GM19438 (cell line): Measurements from ENCODE around the gene ZNF516.

Source experiments
- ATAC-seq: cut with Tn5 transposase; IDR thresholded peaks from one replicate; pipeline ENCODE4 v1.9.1; 2021; ENCODE audit warnings: low read depth; ENCODE audit not compliant: unreplicated experiment

ZNF516 gene

DNA sequence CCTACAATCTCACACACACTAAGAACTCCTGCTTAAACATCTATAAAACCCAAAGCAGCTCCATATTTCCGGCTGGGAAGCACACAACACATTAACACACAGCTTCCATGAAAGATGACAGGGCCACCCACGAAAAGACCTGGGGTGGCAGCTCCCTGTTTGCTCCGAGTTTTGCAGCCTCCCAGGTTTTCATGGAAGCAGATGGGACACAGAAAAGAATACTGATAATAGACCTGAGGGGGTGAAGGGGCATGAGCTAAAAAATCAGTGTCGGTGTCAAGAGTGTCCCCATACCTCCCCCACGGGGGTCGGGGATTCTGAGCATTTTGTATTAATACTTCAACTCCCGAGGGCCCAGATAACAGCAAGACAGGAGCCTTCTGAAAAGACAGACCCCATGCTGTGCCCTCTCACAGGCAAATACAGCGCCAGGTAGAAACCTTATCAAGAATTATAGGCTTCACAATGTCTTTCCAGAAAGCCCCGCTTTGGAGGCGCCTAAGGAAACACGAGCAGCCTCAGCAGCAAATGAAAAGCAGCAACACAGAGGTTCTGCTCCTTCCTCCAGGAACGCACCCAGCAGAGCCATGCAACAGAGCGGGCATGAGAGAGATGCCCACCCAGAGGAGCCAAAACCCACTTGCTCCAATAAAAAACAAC is 50.5 kb downstream of the ZNF516 start:
- ATAC-seq, result no peak

DNA sequence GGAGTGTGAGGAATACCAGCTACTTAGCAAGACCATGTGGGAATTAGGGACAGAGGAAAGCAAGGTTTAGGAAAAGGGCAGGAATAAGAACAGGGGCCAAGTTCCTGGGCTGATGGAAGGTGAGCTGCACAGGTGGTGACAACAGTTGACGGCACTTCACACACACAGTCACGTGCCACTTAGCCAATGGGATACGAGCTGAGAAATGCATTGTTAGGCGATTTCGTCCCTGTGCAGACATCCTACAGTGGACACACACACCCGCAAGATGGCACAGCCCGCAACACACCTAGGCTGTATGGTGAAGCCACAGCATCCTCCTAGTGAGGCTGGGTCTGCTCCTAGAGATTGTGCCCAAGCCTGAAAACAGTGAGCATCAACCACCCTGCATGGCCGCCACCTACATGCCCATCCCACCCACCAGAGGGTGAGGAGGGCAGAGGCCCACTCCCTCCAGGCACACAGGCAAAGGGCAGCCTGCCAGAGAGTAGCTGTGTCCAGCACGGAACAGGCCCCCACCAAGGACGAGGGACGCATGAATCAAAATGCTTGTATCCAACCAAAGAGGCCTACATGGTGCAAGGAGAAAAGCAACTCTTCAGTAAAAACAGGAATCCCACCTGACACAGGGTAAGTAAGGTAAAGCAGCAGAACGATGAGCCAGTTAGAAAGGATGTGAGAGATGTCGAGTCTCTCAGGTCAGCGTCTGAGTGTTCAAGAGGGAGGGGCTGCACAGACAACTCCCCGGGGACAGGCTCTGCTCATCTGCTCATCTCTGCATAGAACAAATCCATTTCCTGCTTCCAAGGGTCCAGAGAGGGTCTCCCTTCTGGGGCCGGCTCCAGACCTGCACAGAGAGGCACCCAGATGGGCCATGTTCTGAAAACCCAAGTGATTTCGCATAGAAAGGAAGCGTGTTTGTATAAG is 51.3 kb downstream of the ZNF516 start:
- ATAC-seq, result no peak

DNA sequence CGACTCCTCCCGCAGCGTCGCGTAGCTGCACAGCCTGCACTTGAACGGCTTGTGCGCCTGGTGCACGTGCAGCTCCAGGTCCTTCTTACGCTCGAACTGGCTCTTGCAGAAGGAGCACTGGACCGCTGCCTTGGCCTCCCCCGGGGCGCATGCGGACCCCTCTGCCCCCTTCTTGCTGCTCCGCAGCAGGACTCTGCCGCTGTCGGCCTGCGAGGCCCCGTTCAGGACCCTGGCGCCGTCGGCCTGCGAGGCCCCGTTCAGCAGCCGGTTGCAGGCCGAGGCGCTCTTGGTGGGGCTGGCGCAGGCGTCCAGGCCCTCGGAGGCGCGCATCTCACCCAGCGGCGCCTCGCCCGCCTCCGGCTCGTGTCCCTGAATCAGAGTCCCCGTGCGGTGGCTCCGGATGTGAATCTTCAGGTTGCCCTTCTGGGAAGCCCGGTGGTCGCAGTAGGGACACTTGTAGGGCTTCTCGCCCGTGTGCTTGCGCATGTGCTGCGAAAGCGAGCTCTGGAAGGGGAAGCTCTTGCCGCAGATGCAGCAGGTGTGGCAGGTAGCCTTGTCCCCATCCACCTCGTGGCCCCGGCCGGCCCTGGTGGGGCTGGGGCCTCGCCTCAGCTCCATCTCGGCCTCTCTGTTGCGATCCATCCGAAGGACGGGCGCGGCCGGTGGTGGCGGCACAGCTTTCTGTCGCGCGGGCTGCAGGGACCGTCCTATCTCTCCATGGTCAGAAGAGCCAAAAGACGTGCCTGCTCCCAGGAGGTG is 52.5 kb downstream of the ZNF516 start:
- ATAC-seq, result no peak

DNA sequence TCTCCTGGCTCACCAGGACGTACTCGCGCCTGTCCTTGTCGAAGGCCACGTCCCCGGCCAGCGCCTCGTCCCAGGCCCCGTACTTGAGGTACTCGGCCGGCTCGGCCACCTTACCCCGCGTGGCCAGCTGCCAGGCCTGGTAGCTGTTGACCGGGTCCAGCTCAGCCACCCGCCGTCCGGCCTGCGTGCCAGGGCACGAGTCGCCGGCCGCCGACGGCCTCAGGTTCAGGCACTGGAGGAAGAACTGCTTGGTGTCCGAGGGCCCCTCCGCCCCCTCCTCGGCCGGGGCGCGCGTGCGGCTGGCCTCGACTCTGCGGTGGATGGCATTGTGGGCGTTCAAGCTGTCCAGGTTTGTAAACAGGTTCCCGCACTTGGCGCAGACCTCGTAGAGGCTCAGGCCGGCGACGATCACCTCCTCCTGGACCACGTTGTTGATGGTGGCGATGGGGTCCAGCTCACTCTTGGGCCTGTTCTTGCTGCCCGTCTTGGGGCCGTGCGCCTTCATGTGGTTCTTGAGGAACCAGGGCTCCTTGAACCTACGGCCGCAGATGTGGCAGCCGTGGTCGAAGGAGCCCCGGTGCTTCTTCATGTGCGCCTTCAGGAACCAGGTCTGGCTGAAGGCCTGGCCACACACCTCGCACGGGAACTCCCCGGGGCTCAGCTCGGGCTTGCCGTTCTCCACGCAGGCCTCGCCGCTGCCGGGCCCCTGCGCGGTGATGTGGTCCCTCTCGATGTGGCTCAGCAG is 53.2 kb downstream of the ZNF516 start:
- no peak for ATAC-seq

DNA sequence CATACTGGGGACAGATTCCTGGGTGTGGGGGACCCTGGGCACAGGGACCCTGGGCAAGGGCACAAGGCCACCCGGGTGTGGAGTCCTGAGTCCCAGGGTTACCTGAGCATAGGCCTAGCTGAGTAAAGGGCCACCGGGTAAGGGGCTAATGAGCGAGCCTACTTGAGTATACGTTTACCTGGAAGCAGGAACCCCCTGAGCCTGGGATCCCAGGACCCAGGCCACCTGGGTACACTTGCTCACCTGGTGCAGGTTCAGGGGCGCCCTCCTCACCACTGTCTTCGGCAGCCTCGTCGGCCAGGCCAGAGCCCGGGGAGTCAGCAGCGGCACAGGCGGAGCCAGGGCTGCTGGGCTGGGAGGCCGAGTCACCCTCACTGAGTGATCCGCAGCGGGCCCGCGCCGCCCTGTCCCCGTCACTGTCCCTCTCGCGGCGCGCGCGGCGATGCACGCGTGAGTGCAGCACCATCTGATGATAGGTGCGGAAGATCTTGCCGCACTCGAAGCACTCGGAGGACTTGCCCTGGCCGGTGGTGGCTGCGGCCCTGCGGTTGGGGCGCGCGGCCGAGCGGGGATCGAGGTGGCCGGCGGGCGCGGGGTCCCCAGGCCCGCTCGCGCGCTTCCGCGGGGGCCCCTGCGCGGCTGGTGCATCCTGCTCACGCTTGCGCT is 53.9 kb downstream of the ZNF516 start:
- no peak for ATAC-seq

DNA sequence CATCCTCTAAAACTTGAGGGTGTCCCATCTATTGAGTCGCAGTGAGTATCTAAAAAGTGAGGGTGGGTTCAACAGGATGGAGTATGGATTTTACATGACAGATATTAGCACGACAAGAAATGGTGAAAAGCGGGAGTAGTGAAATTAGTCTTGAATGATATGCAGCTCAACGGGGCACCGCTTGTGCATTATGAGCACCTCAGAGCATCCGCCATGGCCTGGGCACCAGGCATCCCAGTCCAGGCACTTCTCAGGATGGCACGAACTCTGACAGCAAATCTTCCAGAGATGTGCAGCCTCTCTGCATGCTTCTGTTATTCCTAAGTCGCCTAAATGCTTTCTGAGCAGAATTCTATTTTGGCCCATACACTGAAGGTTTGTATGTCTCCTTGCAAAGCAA is 57.1 kb downstream of the ZNF516 start:
- ATAC-seq, result no peak

DNA sequence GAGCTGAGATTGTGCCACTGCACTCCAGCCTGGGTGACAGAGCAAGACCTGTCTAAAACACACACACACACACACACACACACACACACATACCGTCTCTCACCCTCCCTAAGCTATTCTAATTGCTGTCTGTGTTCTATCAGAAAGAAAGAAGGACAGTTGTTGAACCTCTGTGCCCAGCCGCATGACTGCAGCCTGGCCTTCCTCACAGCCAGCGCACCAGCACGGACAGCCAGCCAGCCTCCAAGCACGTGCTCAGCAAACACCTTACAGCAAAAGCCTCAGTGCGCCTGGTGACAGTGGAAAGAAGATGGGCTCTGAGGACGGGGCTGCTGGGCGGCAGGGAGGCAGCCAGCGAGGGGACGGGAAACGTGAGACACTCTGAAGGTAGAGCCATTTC is 58.0 kb downstream of the ZNF516 start:
- ATAC-seq, result no peak

DNA sequence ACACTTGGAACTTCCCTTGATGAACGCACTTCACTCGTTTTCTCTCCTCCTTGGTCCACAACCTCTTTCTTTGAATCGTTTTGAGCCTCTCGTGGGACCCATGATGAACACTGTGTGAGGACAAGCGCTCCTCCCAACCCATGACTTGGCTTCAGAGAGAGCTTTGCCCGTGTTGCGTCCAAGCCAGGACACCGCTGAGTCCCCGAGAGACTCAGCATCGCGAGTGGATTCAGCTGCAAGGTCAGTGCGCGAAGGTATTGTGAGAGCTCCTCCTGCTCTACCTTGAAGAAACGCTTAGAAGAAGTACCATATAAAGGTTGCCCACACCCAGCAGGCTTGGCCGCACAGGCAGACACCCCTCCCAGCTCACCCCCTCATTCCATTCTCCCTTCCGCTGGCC is 58.7 kb downstream of the ZNF516 start:
- ATAC-seq, result no peak

DNA sequence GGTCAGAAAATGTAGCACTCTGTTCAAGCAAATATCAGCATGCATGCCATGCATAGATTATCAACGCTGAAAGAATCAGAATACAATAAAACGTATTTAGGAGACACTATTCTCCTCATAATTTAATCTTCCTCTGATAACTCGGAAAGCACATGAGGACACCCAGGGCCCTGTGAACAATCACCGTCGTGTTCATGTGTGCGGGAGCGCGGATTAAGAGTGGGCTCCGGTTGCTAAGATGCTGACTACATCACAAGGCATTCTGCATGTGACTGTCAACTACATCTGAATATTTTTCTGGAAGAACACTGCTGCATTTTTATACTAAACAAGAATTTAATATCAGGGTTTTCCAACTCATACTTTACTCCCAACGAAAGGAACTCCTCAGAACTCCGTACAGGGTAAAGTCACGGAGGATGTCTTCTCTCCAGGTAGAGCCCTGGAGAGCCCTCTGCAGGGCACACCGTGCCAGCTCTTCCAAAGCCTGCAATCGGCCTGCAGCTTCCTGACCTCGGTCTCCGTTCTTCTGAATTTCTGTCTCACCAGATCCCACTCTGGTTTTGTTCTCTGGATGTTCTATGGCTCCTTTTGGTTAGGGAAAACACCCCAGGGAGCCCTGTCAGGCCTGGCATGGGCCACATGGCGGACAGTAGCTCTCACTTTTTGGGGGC is 59.6 kb downstream of the ZNF516 start:
- ATAC-seq, result no peak

DNA sequence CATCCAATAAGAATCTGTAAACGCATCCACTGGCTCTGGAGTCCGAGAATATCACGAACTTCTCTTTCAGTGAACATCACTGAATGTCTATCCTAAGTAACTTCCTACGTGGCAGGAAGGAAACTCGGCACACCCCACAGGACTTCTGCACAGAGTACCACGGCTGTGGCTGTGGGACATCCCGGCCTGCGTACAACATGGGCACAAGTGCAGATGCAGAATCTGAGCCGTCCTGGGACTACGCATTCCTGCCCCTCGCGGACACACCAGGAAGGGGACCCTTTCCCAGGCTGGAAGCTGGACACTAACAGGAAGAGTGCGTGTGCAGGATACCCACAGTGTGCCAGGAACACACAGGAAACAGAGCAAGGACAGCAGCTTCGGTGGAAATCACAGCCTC is 60.6 kb downstream of the ZNF516 start:
- no peak for ATAC-seq

DNA sequence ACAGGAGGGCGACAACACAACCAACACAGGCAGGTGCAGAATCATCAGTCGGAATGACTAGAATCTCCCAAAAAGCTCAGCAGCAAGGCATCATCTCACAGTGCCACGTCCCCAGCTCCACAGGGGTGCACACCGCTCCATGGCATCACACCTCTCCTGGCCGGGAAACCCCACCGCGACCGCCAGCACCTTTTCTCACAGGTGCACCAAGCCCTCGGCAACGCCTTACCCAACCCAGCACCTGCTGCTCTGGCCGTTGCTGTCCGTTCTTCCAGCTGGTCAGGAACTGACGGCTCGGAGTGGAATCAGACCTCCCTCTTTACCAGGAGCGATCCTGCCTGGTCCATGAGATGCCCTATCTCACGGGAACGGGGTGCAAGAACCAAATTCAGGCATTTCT is 61.3 kb downstream of the ZNF516 start:
- ATAC-seq, result no peak

DNA sequence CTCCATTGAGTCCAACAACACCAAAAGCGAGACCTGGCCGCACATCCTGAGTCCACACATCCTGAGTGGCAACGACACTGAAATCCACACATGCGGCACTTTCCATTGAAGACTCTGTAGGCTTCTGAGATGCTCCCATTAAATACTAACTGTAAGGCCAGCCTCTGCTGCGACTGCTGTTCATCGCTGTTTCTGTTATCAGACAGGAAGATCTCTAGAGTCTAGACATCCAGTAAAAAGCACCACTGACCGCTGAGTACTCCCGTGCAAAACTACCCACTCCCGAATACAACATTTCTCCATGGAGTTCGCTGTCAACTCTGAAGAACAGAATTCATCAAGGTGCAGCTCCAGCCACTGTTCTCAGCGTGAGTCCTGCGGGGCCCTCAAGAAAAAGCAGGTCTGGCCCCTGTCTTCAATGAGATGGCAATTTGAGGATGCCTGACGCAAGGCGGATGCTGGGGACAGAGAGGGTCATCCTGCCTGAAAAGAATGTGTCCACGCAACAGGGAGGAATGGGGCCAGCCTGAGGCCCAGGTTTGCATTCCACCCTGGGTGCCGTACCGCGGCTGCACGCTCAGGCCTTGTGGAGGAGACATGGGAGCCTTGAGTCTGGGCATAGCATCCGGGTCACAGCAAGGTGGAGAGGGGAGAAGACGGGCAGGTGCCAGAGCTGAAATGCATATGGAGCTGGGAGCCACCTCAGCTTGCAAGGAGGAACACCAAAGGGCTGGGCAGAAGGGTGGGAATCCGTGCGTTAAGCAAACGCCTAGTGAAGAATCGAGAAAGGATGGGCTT is 61.9 kb downstream of the ZNF516 start:
- ATAC-seq, result no peak

DNA sequence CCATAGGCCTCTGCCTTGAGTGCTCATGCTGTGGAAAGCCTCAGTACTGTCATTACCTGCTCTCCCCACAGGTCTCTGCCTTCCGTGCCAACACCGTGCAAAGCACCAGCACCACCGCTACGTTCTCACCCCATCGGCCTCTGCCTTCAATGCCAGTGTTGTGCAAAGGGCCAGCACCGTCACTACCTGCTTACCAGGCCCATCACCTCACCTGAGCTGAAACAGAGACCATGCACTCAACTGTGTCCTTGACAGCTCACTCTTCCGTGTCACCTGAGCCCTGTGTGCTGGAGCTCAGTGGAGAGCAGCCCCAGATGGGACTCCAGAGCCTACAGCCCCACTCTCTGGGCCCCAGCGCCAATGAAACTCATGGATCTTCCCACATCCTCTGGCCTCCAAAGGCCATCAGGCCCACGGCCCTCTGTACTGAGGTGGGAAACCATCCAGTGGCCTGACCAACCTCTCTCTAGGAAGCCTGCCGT is 62.7 kb downstream of the ZNF516 start:
- ATAC-seq, result no peak

DNA sequence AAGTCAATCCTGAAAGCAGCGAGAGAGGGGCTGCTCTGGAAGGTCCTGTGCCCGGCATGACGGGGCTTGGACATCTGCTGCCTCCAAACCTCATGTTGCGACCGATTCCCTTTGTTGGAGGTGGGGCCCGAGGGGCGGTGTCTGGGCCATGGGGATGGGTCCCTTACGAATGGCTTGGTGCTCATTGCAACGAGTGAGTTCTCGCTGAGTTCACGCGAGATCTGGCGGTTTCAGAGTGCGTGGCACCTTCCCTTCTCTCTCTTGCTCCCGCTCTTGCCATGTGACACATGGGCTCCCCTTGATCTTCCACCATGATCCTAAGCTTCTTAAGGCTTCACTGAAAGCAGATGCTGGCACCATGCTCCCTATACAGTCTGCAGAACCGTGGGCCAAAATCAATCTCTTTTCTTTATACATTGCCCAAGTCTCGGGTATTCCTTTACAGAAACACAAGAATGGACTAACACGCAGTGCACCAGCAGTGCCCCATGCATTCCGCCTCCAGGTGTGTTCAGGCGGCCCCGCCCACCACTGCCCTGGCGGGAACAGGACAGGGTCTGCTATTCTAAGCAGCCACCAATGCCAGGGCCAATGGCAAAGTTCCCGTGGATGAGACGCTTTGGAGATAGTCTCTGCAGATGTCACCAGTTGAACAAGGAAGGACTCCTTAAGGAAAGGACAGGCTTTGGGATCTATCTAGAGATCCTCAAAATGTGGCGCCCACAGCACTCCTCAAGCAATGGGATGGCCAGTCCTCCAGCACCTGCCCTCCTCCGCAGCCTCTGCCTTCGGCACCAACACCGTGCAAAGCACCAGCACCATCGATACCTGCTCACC is 63.4 kb downstream of the ZNF516 start:
- ATAC-seq, result no peak

DNA sequence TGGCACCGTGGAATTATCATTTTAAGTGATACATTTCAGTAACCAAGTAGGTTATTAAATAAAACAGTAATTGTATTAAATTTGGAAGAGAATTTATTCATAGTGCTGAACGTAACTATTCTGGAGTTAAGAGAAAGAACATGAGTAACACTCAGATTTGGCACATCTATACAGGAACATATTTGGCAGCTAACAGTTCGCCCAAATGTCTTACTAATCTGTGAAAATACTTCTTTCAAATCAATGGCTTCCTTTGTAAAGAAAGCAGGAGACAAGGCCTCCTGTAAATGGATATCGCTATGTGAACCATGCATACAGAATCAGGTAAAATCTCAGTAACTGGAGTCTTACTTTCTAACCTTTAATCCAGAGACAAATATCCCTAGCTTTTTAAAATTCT is 64.4 kb downstream of the ZNF516 start:
- no peak for ATAC-seq

DNA sequence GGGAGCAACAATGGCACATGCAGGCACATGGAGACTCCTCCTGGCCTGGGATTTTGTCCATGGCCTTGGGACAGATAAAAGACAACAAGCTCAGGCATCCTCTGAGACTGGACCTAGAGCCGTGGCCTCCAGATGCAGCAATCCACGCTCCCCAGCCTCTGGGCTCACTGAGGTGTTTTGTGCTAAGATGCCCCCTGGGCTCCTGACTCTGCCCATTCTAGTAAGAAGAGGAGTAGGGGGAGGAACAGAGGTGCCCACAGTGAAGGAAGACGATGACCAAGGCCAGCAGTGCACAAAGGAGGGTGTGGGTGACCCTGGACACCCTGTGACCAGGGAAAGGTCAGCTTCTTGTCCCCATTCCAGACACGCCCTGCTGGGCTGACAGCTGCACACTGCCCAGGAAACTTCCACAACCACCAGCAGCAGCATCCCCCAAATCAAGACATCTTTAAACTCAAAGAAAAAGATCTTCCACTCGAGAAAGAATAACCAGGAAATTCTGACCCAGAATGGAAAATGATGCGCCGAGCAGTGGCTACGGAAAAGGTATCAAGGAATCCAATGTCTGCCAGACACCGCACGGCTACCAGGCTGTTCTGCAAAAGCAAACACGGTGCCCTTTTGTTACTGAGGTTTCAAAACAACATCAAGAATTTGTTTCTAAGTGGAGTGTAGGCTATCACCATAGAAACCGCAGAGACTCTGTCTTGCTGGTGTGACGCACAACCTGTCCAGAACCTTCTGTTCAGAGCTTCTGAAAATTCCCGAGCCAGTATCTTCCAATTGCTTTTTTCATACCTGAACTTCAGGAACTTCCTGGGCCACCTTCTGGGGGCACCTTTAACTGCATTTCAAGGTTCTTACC is 65.5 kb downstream of the ZNF516 start:
- no peak for ATAC-seq
